HEK293 (cell line): ENCODE data around the gene GRK5.

Experiments used
- CTCF ChIA-PET: fragments of 350-600 bp; formaldehyde crosslinking; extraction: SDS; loops from one replicate; lab custom pipeline; 2021; ENCODE audit warnings: antibody characterized with exemption; lab: Yijun Ruan, JAX
- POLR2A ChIA-PET: fragments of 300-600 bp; formaldehyde crosslinking; extraction: SDS; loops from one replicate; lab custom pipeline; 2020; ENCODE audit warnings: antibody characterized with exemption, inconsistent platforms; lab: Yijun Ruan, JAX
- H3K27ac ChIP-seq: fragments of 200-500 bp; sonication (Bioruptor generic); 2 replicates; pipeline ENCODE4 v1.5.1; 2014; ENCODE audit warnings: low read depth, low read length, control low read depth, inconsistent platforms; ENCODE audit errors: extremely low read depth
- H3K36me3 ChIP-seq, 2 experiments: fragments of 200-500 bp in 1 of 2; sonication (Bioruptor generic) in 1 of 2; 1 replicate in 1 of 2; 2 replicates in 1 of 2; pipeline ENCODE4 v1.5.1; 2014 to 2017; ENCODE audit warnings: inconsistent platforms in 2 of 2, low read length in 2 of 2; ENCODE audit not compliant: control insufficient read depth in 2 of 2, insufficient read depth in 1 of 2
- H3K4me1 ChIP-seq: fragments of 200-500 bp; sonication (Bioruptor generic); 2 replicates; pipeline ENCODE4 v1.5.1; 2014; ENCODE audit warnings: mild to moderate bottlenecking, low read length, inconsistent platforms; ENCODE audit not compliant: control insufficient read depth, insufficient read depth
- H3K4me3 ChIP-seq: 2 replicates; pipeline ENCODE4 v1.5.1; 2011; ENCODE audit warnings: low read depth, mild to moderate bottlenecking, control low read depth, low read length, moderate library complexity
- H3K9me3 ChIP-seq: fragments of 200-500 bp; sonication (Bioruptor generic); 2 replicates; pipeline ENCODE4 v1.5.1; 2014; ENCODE audit warnings: low read depth, low read length, inconsistent platforms; ENCODE audit not compliant: control insufficient read depth, insufficient read depth
- BCL11B ChIP-seq: fragments of 450-650 bp; formaldehyde crosslinking; IDR thresholded peaks from 2 replicates; pipeline ENCODE4 v1.5.1; 2016; ENCODE audit warnings: low read depth, missing biosample characterization, missing genetic modification characterization
- BCL6B ChIP-seq: fragments of 450-650 bp; formaldehyde crosslinking; IDR thresholded peaks from 2 replicates; pipeline ENCODE4 v1.5.1; 2017; ENCODE audit warnings: missing biosample characterization, missing genetic modification characterization
- MYNN ChIP-seq: fragments of 450-650 bp; formaldehyde crosslinking; IDR thresholded peaks from 2 replicates; pipeline ENCODE4 v1.5.1; 2016; ENCODE audit warnings: missing biosample characterization, missing genetic modification characterization, borderline replicate concordance
- PRDM6 ChIP-seq: fragments of 450-650 bp; formaldehyde crosslinking; IDR thresholded peaks from 2 replicates; pipeline ENCODE4 v1.5.1; 2017; ENCODE audit warnings: missing biosample characterization, missing genetic modification characterization
- RBAK ChIP-seq: fragments of 450-650 bp; formaldehyde crosslinking; IDR thresholded peaks from 2 replicates; pipeline ENCODE4 v1.5.1; 2016; ENCODE audit warnings: missing biosample characterization, missing genetic modification characterization
- SCRT2 ChIP-seq: fragments of 450-650 bp; formaldehyde crosslinking; IDR thresholded peaks from 2 replicates; pipeline ENCODE4 v1.5.1; 2016; ENCODE audit warnings: missing biosample characterization, missing genetic modification characterization
- WT1 ChIP-seq: fragments of 450-650 bp; formaldehyde crosslinking; IDR thresholded peaks from 2 replicates; pipeline ENCODE4 v1.5.1; 2016; ENCODE audit warnings: missing biosample characterization, missing genetic modification characterization
- ZBTB20 ChIP-seq: fragments of 450-650 bp; formaldehyde crosslinking; IDR thresholded peaks from 2 replicates; pipeline ENCODE4 v1.5.1; 2016; ENCODE audit warnings: missing biosample characterization, missing genetic modification characterization
- ZBTB44 ChIP-seq: fragments of 450-650 bp; IDR thresholded peaks from 2 replicates; pipeline ENCODE4 v1.5.1; 2018; ENCODE audit warnings: missing biosample characterization, mild to moderate bottlenecking, missing genetic modification characterization
- ZBTB8A ChIP-seq: fragments of 450-650 bp; formaldehyde crosslinking; IDR thresholded peaks from 2 replicates; pipeline ENCODE4 v1.5.1; 2016; ENCODE audit warnings: missing biosample characterization, missing genetic modification characterization
- ZNF16 ChIP-seq: fragments of 450-650 bp; formaldehyde crosslinking; IDR thresholded peaks from 2 replicates; pipeline ENCODE4 v1.5.1; 2016; ENCODE audit warnings: low read depth, missing biosample characterization, missing genetic modification characterization
- ZNF292 ChIP-seq: fragments of 450-650 bp; formaldehyde crosslinking; IDR thresholded peaks from 2 replicates; pipeline ENCODE4 v1.5.1; 2016; ENCODE audit warnings: low read depth, missing biosample characterization, missing genetic modification characterization, borderline replicate concordance
- ZNF544 ChIP-seq: fragments of 450-650 bp; formaldehyde crosslinking; IDR thresholded peaks from 2 replicates; pipeline ENCODE4 v1.5.0; 2017; ENCODE audit warnings: missing biosample characterization, missing genetic modification characterization
- ZNF560 ChIP-seq: fragments of 450-650 bp; formaldehyde crosslinking; IDR thresholded peaks from 2 replicates; pipeline ENCODE4 v1.5.1; 2017; ENCODE audit warnings: missing biosample characterization, missing genetic modification characterization, borderline replicate concordance
- ZNF600 ChIP-seq: fragments of 450-650 bp; formaldehyde crosslinking; IDR thresholded peaks from 2 replicates; pipeline ENCODE4 v1.5.1; 2016; ENCODE audit warnings: missing biosample characterization, missing genetic modification characterization
- ZNF629 ChIP-seq: fragments of 450-650 bp; formaldehyde crosslinking; IDR thresholded peaks from 2 replicates; pipeline ENCODE4 v1.5.1; 2017; ENCODE audit warnings: missing biosample characterization, missing genetic modification characterization
- ZNF677 ChIP-seq: fragments of 450-650 bp; IDR thresholded peaks from 2 replicates; pipeline ENCODE4 v1.5.0; 2018; ENCODE audit warnings: missing biosample characterization, mild to moderate bottlenecking, missing genetic modification characterization, moderate library complexity
- ZSCAN18 ChIP-seq: fragments of 450-650 bp; formaldehyde crosslinking; IDR thresholded peaks from 2 replicates; pipeline ENCODE4 v1.5.1; 2016; ENCODE audit warnings: missing biosample characterization, missing genetic modification characterization
- TF ChIP-seq, protein P1 (sequence below): fragments of 450-650 bp; formaldehyde crosslinking; IDR thresholded peaks from 2 replicates; pipeline ENCODE4 v1.5.1; 2016; ENCODE audit warnings: missing biosample characterization, missing genetic modification characterization

GRK5 gene

DNA sequence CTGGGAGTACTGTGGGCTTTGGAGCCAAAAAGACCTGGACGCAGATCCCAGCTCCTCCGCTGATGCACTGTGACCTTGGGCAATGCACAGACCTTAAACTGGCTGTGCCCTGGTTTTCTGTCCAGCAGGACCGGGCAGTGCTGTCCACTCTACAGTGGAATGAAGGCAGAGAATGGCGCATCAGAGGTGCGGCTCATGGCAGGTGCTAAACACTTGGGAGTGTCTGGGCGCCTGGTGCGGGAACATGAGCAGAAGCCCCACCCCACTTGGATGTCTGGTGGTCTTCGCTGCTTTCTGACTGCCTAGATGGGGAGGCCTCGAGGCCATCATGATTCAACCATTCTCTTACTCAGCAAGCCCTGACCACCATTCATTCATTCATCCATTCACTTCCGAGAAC is 153.7 kb downstream of the GRK5 start:
- Histone ChIP-seq H3K27ac (no peak overlapping the region), H3K36me3 (no peaks in the 10 kb centered on the region), H3K4me3 (no peak overlapping the region), H3K4me1 (no peaks in the 10 kb centered on the region), H3K9me3 (no peaks in the 10 kb centered on the region)
- CTCF ChIA-PET: no interaction called here
- POLR2A ChIA-PET: no interaction called here
- no peak for TF ChIP-seq ZBTB44 (tag by site-specific recombination)
- TF ChIP-seq ZNF544 (tag by site-specific recombination): no peak
- TF ChIP-seq RBAK (tag by site-specific recombination): no peak
- TF ChIP-seq, protein P1, sequence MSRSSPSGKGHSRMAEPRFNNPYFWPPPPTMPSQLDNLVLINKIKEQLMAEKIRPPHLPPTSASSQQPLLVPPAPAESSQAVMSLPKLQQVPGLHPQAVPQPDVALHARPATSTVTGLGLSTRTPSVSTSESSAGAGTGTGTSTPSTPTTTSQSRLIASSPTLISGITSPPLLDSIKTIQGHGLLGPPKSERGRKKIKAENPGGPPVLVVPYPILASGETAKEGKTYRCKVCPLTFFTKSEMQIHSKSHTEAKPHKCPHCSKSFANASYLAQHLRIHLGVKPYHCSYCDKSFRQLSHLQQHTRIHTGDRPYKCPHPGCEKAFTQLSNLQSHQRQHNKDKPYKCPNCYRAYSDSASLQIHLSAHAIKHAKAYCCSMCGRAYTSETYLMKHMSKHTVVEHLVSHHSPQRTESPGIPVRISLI (tag by site-specific recombination): no peak
- no peak for TF ChIP-seq BCL6B
- TF ChIP-seq MYNN (tag by site-specific recombination): no peak
- no peak for TF ChIP-seq ZNF292 (tag by site-specific recombination)
- TF ChIP-seq ZBTB20: no peak
- TF ChIP-seq ZBTB8A (tag by site-specific recombination): no peak
- TF ChIP-seq SCRT2 (tag by site-specific recombination): no peak
- no peak for TF ChIP-seq WT1 (tag by site-specific recombination)
- TF ChIP-seq ZNF677 (tag by site-specific recombination): no peak

DNA sequence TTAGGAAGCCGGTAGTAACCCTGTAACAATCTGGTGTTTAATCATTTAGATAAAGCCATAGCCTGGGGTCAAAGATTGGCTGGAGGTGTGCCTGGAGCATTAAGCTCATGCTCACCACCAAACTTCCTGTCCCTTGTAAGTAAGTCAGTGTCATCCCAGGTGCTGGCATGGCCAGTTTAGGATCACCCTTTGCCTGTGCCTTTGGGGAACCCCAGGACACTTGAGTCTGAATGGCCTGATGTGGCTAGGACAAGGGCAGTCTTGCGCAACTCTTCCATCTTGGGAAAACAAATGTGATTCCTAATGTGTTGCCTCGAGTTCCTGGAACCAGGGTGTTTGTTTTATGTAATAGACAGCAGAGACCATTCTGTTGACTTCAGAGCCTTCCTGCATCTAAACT is 154.8 kb downstream of the GRK5 start:
- POLR2A ChIA-PET: no interaction called here
- no peaks in the 10 kb centered on the region for H3K4me1 ChIP-seq
- H3K36me3 ChIP-seq: no peaks in the 10 kb centered on the region
- TF ChIP-seq ZNF629 (tag by site-specific recombination) (no peak), ZNF560 (no peak)
- CTCF ChIA-PET: no interaction called here
- no peaks in the 10 kb centered on the region for H3K9me3 ChIP-seq
- H3K27ac ChIP-seq: no peak overlapping the region
- no peak overlapping the region for H3K4me3 ChIP-seq

DNA sequence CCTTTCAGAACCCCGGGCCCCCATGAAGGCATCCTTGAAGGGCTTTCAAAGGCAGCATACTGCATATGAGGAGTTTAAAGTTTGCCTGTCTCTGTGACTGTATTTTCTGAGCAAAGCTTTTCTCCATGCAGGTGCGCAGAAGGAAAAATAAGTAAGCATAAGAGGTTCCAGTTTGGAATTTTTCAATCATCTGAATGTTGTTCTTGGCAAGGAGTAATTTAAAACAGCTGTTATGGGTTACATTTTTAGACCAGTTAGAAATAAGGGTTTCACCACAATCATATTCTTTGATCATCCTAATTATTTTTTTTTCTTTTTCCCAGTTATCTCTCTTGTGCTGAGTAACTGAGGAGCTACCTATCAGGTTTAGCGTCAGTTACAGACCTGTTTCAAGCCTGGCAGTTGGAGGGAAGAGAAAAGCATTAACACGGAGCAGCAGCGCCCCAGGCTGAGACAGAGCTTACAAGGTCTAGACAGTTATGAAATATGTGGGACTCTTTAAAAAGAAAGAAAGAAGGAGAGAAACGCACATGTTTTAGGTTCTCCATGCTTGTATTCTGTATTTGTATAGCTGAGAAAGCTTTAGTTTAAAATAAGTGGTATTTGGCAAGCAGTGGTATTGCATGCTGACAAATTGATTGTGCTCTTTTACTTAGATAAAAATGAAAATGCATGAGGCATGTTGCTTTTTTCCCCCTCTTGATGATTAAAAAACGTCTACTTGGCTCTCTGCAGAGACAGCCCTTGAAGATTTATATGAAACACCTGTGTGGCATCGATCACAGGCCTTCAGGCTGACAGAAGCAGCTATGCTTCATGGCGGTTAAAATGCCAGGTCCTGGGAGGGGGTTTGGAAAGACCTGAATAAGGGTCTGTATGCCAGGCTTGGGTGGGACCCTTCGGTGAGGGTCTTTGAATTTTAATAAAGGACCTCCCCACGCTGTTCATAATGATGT is 157.6 kb downstream of the GRK5 start:
- Histone ChIP-seq H3K4me3 (no peak overlapping the region), H3K27ac (no peak overlapping the region), H3K4me1 (no peaks in the 10 kb centered on the region), H3K36me3 (no peaks in the 10 kb centered on the region), H3K9me3 (no peaks in the 10 kb centered on the region)
- ChIA-PET POLR2A (no interaction called here), CTCF (interaction anchor here (0.6 to 2.8 kb wide), 6 partner anchors 9 to 166 kb away, joined by 3 to 10 read pairs (median 4); no protein-coding TSS in a partner anchor)
- TF ChIP-seq PRDM6 (peak; percentile 9; the same call in 1 of the 2 replicates), ZNF600 (no peak), ZSCAN18 (tag by site-specific recombination) (no peak), BCL11B (tag by site-specific recombination) (no peak), ZNF16 (tag by site-specific recombination) (no peak)
